Activated T-helper 1 cell treated with anti-CD3 and anti-CD28 coated beads, Interleukin-2, amount 50 U/mL, for 16 hours (primary cell): ENCODE measurements around the gene CENPM.

Experiments used
- DNase-seq, 2 donors: peaks; one replicate each; pipeline ENCODE4 v3.0.0-alpha.2; 2020; ENCODE audit warnings: low read depth in 1 of 2, low spot score in 1 of 2

The CENPM gene

DNA sequence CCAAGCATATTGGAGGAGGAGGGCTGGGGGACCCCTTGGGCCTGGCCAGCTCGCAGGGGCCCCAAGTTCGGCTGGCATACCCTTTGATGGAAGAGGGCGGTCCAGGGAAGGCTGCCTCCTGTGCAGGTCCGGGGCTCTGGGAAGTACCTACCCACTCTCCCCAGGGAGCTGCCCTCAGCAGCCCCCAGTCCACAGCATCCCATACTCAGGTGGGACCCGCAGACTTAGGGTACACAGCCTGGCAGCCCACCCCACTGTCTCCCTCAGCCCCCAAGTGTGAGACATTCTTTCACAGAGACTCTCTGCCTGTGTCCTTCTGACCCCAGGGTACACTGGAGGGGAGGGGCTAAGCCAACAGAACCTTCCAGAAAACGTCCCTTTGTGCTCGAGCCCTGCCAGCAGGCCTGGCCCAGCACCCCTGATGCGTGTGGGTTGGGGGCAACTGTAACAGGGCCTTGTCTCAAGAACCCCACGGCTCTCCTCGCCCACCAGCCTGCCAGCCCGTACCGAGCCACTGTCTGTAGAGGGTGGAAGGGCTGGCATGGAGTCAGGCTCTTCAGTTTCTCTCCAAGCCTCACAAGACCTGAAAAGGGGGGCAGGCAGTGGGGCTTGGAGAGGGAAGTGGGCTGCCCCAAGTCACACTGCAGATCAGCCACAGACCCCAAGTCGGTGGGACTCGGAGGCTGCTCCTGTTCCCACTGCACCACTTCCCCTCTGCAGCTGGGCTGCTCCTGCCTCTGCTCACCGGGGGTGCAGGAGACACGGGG lies 13.4 kb downstream of the CENPM start:
- DNase-seq, result no peak

DNA sequence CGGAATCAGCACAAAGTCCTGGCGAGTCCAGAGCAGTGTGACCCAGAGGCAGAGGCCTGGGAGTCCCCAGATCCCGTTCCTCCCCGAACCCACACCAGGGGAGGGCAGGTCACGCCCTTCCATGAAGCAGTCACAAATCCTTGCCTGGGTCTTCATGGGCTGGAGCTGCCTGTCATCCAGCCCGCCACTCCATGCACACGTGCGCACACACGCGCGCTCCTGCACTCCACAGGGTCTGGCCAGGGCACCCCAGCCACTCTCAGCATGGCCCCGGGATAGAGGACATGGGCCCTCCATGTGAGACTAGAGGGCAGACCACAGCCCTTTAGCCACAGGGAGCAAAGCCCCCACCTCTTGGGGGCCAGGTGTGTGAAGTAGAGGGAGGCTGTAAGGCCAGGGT lies 14.6 kb downstream of the CENPM start:
- DNase-seq, result no peak

DNA sequence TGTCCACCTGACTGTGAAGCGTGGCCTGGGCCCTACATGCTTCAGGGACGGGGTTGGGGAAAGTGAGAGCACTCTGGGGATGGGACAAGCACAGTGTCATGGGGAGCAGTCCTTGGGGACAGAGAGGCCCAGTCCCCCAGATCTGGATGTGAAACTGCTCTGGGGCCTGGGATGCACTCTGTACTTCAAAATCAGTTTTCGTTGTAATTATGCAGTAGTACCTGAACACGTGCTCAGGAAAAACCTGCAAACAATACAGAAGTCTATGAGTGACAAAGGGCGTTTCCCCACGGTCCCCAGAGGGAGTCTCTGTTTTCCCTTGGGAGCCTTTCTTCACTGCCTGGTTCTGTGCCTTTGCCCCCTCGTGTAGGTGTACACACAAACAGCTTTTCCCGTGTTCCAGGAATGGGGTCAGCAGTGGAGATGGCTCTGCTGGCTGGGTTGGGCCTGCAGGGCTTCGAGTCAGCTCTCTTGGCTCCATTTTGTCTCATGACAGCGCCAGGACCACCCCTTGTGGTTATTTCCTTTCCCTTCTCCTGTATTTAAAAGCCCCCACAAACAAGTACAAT lies 15.2 kb downstream of the CENPM start:
- DNase-seq, result no peak

DNA sequence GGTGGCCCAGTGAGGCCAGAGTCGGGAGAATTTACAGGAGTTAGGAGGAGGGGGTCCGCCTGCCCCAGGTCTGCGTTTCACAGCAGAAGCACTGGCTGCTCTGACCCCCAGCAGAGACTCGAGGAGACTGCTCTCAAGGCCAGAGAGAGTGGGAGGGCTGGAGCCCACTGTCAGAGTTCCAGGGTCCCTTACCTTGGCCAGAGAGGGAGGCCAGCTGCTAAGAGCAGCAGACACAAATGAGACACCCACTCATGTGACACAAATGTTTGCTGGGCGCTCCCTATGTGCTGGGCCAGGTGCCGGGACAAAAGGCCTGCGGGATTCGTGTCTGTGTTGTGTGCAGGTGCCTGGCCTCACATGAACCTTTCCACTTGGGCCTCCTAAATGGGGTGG lies 17.5 kb downstream of the CENPM start:
- no peak for DNase-seq

DNA sequence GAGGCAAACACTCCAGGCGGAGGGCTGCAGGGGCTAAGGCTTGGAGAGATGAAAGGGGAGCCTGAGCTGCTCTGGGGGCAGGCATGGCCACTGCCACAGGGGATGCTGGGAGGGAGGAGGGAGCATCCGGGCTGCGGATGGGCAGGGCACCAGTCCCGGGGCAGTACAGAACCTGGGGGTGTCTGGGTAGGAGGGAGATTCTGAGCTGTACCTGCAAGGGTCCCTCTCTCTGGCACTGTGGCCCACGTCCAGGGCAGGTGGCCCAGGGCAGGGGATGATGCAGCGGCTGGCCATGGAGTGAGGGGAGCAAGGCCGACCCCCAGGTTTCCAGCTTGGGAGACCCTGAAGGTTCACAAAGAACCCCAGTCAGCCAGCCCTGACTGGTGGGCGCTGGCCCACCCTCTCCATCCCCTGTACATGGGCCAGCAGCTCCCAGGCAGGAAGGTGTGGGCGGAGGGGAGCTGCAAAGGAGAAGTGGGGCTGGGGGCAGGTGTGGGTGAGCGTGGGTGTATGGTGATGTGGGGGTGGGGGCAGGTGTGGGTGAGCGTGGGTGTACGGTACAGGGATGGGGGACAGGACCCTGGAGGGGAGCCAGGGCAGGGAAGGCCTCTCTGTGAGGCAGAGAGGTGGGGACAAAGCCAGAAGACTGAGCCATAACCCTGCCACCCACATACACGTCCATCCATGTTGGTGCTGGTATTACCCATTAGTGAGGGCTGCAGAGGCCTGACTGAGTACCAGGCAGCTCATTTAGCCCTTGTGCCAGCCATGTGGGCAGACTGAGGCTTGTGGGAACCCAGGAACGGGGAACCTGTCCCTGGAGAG lies 18.1 kb downstream of the CENPM start:
- no peak for DNase-seq

DNA sequence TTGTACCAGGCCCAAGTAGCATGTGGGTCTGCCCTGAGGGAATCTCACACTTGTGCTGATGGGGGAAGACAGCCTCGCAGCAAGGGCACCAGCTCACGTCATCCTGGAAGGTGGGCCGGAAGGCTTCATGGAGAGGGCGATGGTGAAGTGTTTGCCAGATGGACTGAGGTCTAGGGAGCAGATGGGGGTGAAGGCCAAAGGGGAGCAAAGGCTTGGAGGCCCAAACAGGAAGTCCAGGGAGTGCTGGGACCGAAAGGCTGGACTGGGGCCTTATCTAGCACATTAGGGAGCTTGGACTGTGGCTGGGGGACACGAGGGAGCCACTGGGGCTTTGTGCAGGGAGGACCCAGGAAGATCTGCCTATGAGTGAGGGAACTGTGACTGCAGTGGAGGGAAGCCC lies 19.1 kb downstream of the CENPM start:
- no peak for DNase-seq

DNA sequence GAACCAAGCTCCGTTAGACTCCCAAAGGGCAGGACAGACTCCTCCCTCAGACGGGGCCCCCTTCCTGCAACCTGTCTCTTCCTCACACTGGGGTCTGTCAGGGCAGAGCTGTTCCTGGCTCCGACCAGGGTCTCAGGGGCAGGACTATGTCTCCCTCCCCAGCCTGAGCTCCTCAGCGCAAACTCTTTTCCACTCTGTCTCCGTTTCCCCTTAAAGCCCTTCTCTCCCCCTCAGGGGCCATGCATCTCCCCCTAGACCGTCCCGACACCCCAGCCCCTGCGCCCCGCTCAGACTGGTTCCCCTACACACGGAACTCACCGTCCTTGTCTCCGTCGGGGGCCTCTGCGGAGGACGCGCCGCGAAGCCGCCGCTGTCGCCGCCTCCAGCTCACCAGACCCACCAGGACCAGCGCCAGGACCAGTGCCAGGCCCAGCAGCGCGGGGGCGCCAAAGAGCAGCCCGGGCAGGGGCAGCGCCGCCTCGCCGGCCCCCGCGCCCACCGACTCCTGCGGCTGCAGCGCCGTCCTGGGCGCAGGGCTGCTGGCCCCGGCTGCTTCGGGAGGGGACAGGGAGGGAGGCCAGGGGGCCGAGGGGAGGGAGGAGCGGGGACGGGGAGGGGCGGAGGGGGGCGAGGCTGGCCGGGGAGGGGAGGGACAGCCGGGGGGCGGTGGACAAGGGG lies 21.0 kb downstream of the CENPM start:
- peak; percentile 51 to 67 for DNase-seq

DNA sequence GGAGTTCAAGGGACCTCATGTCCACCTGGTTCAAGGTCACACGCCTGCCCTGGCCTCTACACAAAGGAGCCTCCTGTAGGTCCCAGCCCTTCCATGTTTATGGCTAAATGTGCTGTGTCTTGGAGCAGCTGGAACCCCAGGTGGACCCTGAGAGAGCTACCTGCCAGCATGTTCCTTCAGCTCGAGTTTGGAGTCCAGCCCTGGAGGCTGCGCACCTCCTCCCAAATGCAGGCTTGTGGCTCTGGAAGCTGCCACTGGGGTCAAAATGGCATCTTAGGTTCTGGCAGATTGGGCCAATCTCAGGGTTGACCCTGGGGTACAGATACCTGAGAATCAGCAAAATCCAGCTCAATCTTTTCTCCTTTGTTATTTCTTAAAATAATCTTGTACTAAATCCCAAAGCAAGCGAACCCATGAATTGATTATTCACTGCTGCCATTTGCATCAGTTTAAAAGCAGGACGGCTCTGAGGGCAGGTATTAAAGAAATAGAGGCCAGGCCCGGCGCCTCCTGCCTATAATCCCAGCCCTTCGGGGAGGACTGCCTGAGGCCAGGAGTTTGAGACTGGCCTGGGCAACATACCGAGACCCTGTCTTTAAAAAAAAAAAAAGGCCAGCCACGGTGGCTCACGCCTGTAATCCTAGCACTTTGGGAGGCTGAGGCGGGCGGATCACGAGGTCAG lies 23.2 kb downstream of the CENPM start:
- DNase-seq, result no peak

DNA sequence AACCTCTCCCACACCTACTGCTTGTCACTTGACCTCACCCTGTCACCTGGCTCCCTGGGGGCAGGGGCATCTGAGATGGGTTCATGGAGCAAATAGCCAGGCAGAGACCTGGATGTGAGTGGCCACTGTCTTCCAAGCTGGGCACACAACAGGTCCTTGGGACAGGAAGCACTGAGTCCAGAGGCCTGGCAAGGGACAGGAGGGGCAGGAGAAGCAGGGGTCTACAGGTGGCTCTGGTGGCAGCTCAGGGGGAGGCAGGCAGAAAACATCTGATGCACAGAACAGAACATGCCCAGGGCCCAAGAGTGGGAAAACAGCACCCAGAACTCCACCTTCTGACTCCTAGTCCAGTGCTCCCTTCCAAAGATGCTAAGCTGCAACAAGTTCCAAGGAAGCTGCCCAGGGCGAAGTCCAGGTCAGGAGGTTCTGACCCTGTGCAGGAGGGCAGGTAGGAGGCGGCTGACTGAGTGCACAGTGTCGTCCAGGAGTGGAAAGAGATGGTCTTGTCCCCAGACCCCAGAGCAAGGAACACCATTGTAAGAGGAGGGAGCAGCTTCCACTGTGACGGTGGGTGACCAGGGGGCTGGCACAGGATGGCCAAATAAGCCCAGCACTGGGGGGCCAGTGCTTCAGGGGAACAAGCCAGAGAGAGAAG lies 23.9 kb downstream of the CENPM start:
- no peak for DNase-seq

DNA sequence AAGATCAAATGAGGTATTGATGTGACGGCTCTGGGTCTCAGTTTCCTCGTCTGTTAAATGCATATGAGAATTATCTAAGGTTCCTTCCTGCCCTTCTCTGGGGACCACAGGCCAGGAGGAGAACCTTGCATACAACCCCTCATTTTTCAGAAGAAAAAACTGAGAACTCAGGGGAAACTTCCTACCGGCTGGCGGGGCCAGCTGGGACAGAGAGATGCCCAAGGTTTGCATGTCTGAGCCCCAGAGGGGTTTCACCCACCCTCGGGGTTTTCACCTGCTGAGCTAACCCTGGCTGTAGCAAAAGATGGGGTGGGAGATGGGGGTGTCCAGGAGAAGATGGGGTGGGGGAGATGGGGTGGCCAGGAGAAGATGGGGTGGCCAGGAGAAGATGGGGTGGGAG lies 24.6 kb downstream of the CENPM start:
- no peak for DNase-seq

DNA sequence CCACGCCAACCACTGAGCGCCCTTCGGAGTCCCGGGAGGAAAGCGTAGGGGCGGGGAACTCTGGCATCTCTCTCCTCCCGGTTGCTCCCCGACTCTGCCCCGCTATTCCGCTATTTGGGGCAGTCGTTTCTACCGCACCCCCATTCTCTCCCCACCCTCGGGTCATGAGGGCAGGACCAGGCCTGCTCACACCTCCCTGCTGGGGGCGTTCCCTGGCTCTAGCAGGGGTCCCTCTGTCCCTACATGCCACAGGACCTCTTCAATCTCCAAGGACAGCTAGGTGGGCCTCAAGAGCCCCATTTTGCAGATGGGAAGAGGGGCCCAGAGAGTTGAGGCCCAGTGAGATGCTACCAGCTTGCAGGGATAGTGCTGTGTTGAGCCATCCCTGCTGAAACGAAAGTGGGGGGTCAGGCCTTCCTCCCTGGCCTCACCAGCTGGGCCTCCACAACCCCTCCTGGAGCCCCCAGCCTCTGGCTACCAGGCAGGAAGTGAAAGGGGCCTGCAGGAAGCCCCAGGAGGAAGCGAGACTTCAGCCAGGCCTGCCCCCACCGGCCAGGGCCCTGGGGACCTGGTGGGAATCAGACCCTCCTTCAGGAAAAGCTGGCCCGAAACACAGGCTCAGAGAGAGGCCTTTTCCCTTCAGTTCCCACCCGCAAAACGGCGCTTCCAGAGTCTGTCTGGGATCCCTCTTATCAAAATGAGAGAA lies 26.5 kb downstream of the CENPM start:
- DNase-seq, result no peak

DNA sequence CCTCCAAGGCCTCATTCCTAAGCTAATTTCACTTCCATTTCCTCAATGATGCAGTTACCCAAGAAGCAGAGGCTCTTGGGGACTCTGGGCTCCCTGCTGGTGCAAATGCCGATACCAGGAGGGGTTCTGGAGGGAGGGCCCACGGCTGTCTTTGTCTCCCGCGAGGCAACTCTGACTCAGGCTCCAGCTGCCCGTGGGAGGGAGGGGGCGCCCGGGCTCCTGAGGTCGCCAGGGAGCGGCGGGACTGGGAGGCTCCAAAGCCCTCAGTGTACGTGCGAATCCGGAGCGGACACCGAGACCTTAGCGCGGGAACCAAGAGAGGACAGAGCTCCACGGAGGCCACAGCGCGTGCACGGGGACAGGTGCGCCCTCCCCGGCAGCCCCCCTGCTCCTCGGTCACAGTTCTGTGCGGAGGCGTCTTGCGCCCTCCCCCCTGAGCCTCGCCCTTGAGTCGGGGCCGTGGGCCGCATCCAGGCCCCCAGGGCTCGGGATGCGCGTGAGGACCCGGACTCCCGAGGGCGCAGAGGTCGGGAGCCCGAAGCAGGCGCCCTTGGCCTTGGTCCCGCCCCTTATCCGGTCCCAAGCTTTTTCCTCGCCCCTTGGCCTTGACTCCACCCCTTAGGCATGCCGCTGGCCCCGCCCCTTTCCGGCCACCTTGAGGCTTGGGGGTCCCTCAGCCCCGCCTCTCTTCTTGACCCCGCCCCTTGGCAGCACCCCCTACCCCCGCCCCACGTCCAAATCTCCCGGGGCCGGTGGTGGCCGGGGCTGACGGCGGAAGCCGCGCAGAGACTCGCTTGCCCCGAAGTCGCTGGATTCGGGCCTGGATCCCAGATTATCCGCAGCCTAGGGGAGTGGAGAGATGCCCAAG lies 27.4 kb downstream of the CENPM start:
- DNase-seq, result no peak

DNA sequence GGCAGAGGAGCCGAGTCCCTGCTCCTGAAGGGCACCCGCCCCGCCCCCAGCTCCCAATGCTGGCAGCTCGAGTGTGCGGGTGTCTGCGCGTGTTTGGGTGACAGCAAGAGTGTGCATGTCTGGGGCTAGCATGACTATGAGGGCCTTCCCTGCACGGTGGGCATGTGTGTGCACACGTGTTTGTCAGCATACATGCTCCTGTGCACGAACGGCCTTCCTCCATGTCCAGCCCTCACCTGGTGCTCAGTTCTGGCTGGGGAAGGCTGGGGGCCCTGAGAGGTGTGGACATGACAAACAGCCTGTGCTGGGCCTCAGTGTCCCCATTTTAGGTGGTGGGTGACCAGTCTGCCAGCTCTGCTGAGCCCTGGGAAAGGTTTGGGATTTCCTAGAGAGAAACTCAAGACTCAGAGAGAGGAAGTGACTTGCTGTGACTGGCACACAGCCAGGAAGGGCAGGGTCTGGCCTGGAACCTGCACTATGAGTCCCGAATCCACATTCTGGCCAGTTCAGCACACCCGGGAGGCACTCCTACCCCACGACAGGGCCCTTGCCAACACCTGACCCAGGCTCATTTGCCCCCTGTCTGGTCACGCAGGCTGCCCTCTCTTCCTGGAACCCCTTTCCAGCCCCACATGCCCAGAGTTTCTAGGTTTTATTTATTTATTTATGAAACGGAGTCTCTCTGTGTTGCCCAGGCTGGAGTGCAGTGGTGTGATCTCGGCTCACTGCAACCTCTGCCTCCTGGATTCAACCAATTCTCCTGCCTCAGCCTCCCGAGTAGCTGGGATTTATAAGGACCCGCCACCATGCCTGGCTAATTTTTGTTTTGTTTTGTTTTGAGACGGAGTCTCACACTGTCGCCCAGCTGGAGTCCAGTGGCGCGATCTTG lies 28.8 kb downstream of the CENPM start:
- DNase-seq, result no peak

DNA sequence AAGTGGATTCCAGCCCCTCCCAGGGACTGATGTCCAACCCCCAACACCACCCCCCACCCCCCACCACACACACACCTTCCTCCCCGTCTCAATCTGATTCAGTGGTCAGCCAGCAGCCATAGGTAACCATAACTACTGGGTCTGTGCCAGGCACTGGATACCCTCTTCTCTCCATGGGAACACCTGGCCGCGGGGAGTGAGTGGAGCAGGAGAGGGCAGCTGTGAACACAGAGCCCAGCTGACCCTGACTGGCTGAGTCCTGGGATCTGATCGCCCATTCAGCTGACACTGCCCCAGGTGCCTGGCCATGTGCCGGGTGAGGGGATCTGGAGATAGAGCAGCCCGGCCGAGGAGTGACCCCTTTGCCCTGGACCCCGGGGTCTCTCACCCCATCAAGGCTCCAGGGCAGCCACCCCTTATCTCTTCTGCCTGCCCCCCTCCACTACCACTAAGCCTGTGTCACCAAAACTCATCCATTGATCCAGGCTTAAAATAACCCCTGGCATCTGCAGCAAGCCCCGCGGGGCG lies 29.5 kb downstream of the CENPM start:
- no peak for DNase-seq

DNA sequence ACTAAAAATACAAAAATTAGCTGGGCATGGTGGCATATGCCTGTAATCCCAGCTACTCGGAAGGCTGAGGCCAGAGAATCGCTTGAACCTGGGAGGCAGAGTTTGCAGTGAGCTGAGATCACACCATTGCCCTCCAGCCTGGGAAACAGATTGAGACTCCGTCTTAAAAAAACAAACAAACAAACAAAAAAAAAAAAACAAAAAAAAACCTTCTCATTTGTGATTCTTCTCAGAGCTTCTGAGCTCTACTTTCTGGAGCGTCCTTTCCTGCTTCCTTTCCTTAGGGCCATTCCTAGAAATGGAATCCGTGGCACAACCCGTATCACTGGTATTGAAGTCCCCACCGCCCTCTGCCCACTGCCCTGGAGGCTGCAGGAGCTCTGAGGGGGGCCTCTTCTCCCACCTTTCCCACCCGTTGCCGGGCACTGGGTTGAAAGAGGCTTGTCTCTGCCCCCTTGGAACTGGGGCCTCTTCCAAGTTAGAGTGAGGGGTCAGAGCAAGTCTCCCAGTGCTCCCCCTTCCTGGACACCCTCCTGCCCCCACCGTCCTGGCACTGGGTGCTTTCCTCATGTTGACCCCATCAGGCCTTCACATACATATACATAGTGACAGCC lies 30.1 kb downstream of the CENPM start:
- DNase-seq, result no peak

DNA sequence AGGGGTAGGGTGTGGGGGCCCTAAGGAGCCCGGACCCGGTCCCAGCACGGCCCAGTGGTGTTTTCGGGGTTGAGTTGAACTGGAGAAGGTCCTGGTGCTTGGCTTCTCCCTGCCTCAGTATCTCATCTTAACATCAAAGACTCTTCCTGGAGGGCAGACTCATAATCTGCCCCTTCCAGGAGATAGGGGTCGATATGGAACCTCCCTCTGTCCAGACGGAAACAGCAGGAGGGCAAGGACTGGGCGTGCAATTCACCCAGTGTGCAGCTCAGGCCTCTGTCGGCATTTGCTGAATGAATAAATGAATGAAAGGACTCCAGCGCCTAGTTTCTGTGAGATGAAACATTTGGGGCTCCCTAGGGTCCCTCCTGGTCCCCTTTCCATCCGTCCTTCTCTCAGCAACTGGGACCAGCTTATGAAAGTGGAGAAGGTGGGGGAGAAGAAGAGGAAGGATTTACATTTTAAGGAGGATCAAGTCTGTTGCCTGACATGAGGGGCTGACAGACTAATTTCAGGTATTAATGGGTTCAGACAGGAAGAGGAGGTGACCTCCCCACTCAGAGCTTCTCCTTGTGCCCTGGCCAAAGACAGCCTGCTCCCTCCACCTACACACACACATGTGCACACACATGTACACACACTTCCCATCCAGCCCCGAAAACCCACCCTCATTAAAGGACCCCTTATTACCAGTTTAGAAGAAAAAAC lies 31.0 kb downstream of the CENPM start:
- no peak for DNase-seq
